Measurements from ENCODE around the gene VCX3B.
"Not testable (repeated sequence)": the region's sequence is repeated elsewhere in the genome, so short reads cannot be mapped to it uniquely, and the experiment has no call there.

The VCX3B gene

DNA sequence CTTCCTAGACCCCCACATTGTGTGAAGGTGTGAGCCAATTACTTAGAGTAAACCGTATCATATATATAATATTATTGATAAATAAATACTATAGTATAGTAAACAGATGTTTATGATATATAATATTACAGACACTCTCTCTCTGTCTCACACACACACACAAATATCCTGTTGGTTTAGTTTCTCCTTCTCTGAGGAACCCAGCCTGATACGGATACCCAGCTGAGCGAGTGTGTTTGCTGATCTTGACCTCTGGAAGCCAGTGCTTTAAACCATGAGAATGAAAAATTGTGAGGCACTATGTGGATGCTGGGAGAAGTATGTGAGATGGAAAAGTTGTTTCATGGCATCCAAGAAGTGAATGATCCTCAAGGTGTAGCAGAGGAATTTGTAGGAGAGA is at the start of gene VCX3B:
Gene VCX3B (plus strand): TSS at position 301 of the 400 bp plus-strand sequence. CDS start 621 bp downstream, outside the sequence.
- DNase-seq (ENCODE audit: insufficient read length, low spot score); FAIRE-seq: not testable (repeated sequence)

DNA sequence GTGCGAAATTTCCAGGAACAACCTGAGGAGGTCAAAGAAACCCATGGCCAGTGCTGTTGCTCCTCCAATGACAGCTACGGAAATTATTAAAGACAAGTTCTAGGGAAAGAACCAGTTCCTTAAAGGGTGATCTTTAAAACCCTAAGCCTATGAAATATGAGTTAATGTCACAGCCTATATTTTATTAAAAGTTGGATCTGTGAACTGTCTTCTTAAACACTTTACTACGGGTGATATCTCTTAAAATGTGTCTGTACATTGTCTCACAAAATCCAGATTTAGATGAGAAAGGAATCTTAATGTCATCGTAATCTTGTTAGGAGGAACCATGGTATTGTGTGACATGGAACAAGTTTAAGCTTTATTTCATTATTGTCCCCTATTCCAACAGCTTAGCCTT is 46.3 kb upstream of the VCX3B start:
- no peak for FAIRE-seq
- no peak for DNase-seq (ENCODE audit: insufficient read length, low spot score)

DNA sequence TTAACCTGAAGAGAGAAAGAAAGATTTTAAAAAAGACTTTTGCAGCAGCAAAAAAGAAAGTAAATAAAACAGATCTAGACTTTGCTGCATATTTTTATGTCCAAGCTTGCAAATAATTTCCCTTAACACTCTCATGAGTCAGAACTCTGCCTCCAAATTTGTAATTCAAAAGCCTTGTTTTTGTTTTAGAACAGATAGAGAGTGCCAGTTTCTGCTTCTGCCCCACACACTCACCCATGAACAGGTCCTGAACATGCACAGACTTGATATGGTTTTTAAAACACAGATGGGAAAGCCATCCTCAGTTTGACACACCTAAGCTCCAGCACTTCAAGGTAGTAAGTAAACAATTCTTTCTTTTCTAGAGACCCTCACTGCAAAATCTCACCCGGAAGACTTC is 39.7 kb upstream of the VCX3B start:
- FAIRE-seq (no peak), DNase-seq (ENCODE audit: insufficient read length, low spot score) (no peak)

DNA sequence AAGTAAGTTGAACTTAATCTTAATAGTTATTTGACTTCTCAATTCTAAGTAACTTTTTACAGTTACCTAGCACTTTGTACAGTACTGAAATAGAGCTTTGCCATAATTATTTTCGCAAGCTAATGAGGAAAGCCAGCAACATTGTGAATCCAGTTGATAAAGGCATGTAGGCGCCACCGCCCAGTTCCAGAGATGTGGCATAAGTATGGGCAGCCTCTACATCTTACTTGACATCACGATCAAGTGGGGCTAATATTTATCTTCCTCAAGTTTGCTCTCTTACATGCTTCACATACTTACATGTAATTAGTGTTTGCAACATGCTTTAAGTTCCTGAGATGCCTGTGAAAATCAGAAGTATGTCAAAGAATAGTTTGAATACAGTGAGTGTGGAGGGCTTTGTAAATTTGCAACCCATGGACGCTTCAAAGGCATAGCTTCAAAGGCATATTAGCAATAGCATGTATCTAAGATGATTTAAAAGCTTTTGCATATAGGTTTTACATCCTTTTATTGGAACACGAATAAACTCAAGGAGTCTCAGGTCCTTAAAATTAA is 34.9 kb upstream of the VCX3B start:
- DNase-seq (ENCODE audit: insufficient read length, low spot score) (no peak), FAIRE-seq (no peak)

DNA sequence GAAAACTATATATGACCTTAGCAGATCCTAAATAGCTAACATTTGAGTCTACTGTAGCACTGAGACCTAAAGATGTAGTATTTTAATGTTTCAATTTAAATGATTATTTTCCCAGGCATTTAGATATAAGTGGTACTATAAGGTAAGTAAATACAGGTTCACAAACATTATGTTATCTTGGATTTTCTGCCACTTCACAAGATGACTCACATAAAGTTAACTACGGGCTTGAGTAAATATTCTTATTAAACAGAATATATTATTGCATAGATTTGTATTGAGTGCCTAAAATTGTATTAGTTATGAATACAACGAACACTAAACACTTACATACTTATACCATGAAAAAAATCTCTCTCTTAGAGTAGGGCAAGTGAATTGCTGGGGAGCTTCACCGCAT is 34.2 kb upstream of the VCX3B start:
- DNase-seq (ENCODE audit: insufficient read length, low spot score) (no peak), FAIRE-seq (no peak)

DNA sequence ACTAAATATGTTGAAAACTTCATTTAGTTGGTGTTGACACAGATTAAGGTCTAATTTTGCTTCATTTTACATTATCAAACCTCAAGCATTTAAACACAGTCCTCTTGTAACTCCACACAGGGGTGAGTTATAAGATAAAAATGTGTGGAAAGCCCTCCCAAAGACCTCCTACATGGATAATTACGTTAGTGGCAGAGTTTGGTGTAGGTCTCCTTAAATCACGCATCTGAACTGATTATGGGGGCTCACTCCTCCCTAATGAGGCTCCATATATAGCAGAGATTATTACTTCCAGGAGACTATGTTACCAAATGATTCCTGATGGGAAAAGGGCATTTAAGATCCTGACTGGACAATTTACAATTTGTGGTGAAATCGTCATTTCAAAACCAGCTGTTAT is 32.2 kb upstream of the VCX3B start:
- no peak for FAIRE-seq
- DNase-seq (ENCODE audit: insufficient read length, low spot score): no peak

DNA sequence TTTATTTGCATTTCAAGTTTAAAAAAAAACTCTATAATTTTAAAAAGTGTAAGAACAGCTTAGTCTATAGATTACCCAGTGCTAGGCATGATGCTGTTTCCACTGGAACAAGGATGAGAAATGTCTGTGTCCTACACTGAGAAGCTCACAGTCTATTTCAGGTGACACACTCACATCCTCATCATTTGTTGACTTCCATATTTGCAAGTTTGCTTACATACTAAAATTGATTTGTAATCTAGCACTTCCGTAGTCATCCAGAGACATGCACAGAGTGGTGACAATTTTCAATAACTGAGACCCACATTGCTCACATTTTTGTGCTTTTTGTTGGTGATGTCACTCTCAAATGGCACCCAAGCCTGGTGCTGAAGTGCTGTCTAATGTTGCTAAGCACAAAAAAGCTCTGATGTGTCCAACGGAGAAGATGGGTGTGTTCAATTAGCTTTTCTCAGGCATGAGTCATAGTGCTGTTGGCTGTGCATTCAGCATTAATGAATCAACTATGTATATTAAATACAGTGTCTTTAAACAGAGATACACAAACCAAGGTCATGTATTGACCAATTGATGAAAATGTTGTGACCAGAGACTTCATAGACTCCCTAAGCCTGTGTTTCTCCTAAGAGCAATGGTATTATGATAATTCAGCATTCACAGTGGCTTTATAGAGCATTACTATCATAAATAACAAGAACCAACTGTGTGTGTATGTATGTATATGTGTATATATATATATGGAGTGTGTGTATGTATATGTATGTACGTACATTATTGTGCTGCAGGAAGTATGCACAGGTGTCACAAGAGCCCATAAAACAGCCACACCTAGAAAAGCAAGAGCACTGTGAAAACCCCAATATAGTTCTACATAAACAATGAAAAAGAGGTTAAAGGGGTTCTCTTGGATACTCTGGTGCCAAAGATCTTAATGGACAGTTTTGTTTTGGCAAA is 31.2 kb upstream of the VCX3B start:
- FAIRE-seq: no peak
- DNase-seq (ENCODE audit: insufficient read length, low spot score): no peak

DNA sequence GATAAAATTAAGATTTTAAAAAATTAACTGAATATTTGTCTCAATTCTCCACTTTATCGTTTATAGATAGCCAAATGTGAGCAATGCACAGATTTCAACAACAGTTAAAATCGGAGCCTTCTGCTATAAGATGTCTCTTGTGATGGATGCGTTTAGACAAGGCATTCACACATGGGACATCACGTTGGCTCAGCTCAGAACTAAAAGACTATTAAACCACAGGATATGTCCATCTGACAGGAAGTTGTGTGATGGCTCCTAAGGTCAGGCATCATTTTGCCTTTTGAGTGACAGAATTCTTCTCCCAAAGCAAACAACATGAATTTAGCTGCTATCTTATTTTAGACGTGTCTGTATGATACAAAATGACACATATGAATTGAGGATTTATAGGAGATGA is 17.3 kb upstream of the VCX3B start:
- FAIRE-seq: no peak
- DNase-seq (ENCODE audit: insufficient read length, low spot score): no peak

DNA sequence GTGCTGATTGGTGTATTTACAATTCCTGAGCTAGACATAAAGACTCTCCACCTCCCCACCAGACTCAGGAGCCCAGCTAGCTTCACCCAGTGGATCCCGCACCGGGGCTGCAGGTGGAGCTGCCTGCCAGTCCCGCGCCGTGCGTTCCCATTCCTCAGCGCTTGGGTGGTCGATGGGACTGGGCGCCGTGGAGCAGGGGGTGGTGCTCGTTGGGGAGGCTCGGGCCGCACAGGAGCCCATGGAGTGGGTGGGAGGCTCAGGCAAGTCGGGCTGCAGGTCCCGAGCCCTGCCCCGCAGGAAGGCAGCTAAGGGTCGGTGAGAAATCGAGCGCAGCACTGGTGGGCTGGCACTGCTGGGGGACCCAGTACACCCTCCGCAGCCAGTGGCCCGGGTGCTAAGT is 12.3 kb upstream of the VCX3B start:
- not testable (repeated sequence) for FAIRE-seq; DNase-seq (ENCODE audit: insufficient read length, low spot score)

DNA sequence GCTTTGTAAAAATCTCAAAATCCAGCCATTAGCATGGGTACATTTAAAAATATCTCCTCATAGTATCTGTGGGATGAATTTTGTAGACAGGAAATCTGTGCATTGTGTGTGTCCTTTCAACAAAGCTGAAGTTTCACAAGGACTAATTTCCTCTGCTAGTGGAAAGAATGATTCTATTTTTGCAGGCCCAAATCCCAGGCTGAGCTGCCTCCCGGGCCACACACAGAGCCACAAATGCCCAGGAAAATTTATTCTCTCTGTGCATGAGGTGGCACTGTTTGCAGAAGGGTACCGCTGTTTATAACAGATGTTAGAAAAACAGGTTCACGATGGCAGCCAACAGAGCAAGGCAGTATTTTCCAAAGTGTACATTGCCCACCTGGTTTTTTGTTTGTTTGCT is 11.0 kb upstream of the VCX3B start:
- DNase-seq (ENCODE audit: insufficient read length, low spot score) (no peak), FAIRE-seq (no peak)

DNA sequence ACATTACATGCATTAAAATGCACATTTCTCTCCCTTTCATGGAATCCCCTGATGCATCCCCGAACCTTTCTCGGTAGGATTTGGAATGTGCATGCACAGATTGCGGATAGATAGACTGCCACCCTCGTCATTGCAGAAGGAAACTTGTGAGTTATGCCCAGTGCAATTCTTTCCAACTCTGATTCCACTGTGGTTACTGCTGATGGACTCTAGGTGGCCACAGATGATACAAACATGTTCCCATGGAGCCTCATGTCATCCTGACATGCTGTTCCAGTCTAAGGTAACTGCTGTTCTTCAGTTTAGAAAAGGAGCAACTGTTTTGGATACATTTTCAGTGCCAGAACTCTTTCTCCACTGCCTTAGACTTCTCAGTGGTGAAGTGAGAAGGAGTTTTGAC is 9.1 kb upstream of the VCX3B start:
- no peak for FAIRE-seq
- no peak for DNase-seq (ENCODE audit: insufficient read length, low spot score)

DNA sequence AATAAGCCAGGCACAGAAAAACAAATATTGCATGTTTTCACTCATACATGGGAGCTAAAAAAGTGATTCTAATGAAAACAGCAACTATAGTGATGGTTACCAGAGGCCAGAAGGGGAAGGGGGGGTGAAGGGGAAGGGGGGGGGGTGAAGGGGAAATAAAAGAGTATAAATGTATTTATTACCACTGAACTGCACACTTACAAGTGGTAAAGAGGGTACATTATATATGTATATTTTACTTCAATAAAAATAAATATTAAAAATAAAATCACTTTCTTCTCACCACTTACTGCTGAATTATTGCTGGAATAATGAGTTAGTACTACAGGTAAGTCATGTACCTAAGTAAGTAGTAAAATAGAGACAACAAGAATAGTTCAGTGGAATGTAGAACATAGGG is 2.1 kb upstream of the VCX3B start:
- DNase-seq (ENCODE audit: insufficient read length, low spot score) (no peak), FAIRE-seq (no peak)

DNA sequence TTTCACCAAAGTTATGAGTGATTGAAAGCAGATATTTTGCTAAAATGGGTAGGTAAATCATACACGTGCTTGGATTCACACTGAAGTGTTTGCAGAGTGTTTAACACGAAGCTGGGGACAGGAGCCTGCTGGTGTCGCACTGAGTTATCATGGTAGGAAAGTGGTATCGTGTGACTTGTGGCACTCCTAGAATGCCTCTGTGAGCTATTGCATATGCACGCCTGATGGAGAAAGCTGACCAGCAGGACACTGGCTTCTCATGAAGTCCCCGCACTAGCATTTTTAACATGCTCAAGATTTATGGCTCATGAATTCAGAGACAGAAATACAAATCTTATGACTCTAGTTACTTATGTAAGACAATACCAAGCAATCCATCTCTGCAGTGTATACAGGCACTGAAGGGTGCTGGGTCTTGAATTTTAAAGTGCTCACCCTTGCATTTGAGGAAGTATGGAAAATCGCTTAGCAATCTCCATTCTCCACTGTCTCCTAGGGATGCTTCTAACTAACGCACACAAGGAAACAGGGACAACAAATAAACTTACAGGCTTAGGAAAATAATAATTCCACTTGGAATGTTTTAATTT is 19.8 kb downstream of the VCX3B start:
- FAIRE-seq (peak; percentile 48), DNase-seq (ENCODE audit: insufficient read length, low spot score) (no peak)

DNA sequence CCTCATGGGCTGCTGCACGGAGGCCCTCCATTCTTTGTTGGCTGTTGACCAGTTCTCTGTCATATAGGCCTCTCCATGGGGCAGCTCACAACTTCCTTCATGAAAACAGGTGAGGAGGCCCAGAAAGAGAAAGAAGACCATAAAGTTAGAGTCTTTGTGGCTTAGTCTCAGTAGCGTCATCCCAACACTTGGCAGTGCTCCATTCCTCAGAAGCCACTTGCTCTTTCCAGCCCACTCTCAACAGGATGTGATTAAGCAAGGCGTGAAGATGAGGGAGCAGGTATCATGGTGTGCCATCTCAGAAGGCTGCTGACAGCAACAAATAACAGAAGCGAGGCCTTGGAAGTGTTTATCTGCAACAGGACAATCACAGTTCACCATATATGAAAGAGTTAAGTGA is 30.4 kb downstream of the VCX3B start:
- not testable (repeated sequence) for FAIRE-seq; DNase-seq (ENCODE audit: insufficient read length, low spot score)

DNA sequence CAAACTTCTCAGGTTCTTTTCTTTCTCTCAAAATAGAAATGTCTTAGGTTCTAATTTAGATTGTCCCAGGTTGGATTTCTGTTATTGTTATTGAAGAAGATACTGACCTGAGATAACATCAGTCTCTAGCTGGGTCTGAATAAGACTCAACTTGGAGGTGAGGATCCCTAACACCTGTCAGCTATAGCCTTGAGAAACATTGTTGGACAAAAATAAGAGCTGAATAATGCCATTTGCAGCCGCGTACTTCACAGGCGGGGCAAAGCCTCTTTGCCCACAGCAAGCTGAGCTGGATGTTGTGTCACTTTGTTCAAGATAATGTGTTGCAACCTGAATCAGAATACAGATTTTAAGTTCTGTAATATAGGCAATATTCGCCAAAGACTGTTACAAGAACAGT is 35.6 kb downstream of the VCX3B start:
- DNase-seq (ENCODE audit: insufficient read length, low spot score): no peak
- FAIRE-seq: no peak

DNA sequence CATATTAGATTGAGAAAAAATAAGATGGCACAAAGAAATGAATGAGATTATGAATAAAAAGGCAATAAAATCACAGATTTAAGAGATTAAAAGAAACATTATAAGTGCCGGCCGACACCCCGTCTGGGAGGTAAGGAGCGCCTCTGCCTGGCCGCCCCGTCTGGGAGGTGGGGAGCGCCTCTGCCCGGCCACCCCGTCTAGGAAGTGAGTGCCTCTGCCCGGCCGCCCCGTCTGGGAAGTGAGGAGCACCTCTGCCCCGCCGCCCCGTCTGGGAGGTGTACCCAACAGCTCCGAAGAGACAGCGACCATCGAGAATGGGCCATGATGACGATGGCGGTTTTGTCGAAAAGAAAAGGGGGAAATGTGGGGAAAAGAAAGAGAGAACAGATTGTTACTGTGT is 37.5 kb downstream of the VCX3B start:
- not testable (repeated sequence) for DNase-seq (ENCODE audit: insufficient read length, low spot score); FAIRE-seq

DNA sequence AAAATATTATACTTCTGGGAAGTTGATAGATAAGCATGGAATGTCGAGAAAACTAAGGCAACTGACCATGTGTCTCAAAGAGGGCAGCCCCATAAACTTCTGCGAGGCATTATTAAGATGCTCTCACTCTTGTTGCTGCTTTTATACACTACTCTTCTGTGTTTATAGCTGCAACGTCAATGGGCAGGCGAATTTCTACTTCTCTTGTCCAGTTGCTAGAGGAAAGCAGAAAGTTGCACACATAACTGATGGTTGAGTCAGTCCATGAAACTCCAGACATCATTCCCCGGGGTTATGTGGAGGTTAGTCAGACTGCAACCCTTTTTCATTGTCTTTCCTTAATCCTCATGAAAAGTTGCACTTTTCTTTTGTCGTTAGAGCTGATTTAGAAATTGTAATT is 39.8 kb downstream of the VCX3B start:
- no peak for FAIRE-seq
- no peak for DNase-seq (ENCODE audit: insufficient read length, low spot score)

Measured in GM19239 (cell line).